Measurements from ENCODE around the gene HEXD. TPM values are rescaled to one million over a fixed set of nuclear protein-coding genes. Genes with fewer than 3 reads are reported as not detected.
"Not testable (repeated sequence)": the region's sequence is repeated elsewhere in the genome, so short reads cannot be mapped to it uniquely, and the experiment has no call there.

Gene HEXD
- total RNA-seq, 1 experiment from 2014 or later, result 4.9 TPM

GRCh38 chr17:82439829-82440365, 21.8 kb downstream of the HEXD start:
- no peak for DNase-seq (ENCODE audit: low read depth)

DNA sequence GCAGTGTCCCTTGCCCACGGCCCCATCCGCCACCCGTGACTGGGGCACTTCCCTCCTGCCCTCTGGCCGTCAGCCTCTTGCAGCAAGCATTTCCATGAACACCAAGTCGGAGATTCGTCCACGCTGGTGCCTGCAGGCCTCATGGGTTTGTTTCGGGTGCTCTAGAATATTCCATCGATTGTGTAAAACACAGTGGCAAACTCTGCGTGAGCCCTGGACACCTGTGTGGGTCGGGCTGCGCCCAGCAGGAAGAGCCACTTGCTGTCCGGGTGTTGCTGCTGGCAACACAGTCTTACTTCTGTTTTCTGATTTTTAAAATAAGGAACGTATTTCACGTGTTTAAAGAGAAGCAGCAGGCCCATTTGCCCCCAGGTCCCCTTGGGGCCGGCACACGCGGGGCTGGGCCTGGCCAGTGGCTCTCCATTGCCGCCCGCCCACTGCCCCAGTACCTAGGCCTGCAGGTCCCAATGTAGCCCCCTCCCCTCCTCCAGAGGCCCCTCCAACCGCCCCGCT, 22.4 kb downstream of the HEXD start:
- no peak for DNase-seq (ENCODE audit: low read depth)

DNA sequence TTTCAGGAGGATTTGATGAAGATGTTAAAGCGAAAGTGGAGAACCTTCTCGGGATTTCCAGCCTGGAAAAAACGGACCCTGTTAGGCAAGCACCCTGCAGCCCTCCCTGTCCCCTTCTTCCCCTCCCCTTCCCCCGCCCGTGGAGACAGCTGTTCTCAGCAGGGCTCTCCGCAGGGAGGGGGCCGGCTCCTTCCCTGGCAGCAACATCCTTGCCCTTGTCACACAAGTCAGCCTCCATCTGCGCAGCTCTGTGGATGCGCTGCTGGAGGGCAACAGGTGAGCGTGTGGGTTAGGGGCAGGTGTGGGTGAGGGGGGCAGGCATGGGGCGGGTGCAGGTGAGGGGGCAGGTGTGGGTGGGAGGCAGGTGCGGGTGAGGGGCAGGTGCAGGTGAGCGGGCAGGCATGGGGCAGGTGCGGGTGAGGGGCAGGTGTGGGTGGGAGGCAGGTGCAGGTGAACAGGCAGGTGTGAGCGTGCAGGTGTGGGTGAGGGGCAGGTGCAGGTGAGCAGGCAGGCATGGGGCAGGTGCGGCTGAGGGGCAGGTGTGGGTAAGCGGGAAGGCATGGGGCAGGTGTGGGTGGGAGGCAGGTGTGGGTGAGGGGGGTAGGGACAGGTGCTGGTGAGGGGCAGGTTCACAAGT, 23.0 kb downstream of the HEXD start:
- DNase-seq (ENCODE audit: low read depth), result no peak

DNA sequence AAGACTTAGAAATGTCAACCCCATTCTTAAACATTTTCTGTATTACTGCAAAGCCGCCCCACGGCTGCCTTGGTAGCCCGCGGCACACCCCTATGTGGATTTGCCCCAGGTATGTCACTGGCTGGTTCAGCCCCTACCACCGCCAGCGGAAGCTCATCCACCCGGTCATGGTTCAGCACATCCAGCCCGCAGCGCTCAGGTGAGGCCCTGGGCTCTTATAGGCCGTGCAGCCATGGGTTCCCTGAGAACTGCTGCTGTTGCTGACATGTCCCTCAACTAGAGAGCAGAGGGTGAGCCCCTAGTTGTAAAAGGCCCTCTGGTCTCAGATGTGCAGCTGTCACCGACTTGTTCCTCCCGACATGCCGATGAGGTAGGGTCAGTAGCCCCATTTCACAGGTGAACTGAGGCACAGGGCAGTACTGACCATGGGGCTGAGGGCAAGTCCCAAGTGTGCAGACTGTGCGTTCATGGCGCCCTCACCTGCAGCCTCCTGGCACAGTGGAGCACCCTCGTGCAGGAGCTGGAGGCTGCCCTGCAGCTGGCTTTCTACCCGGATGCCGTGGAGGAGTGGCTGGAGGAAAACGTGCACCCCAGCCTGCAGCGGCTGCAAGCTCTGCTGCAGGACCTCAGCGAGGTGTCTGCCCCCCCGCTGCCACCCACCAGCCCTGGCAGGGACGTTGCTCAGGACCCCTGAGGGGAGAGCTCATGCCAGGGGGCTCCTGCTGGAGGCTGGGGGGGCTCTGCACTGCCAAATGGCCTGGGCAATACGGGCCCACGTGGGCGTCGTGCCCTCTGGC, 23.7 kb downstream of the HEXD start:
- DNase-seq (ENCODE audit: low read depth), result no peak

GRCh38 chr17:82442643-82443464, 24.7 kb downstream of the HEXD start:
- DNase-seq (ENCODE audit: low read depth), result no peak

DNA sequence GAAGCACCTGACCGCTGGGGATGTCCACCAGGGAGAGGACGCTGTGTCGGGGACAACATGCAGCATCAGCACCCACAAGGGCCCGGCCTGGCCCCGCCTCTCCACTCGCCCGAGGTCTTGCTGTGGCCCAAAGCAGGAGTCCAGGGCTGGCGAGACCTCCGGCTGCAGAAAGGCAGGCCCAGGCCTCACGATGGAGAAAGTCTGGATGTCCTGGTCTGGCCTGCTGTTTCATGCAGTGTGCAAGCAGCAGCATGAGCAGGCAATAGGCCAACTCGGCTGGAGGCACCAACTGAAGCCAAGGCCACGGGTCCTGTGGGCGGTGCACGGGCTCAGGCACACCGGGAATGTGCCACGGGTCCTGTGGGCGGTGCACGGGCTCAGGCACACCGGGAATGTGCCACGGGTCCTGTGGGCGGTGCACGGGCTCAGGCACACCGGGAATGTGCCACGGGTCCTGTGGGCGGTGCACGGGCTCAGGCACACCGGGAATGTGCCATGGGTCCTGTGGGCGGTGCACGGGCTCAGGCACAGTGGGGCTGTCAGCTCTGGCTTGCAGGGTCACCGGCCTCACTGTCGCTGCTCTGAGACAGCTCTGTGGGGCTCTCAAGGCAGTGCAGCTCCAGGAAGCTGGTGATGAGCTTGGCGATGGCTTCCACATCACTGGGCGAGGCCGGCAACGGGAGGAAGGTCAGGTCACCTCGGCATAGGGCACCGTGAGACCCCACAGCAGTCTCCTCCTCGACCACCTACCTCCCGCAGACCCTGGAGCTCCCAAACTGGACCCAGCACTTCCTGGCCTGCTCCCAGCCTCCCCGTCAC, 25.5 kb downstream of the HEXD start:
- no peak for DNase-seq (ENCODE audit: low read depth)

DNA sequence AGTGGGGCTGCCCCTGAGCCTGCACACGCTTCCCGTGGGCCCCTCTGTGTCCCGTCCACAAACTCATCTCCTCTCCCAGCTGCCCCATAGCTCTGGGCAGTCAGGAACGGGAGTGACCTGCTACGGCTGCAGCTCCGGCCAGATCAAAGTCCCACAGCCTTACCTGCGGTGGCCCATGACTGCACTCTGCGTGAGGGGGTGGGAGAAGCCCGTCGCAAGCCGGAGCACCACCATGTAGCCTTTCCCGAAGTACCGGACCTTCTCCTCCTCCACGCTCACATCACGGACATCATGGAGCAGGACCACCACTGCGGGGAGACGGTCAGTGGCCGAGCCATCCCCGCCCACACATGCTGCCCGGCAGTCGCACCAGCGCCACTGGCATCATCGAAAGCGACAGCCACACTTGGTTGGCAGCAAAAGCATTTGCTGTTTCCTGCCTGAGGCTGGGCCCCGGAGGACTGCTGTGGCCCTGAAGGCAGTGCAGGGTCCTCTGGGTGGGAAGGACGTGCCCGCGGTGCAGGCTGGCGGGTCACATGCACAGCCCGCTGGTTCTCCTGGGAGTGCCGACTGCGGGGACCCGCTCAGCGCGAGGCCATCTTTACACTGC, 26.2 kb downstream of the HEXD start:
- no peak for DNase-seq (ENCODE audit: low read depth)

DNA sequence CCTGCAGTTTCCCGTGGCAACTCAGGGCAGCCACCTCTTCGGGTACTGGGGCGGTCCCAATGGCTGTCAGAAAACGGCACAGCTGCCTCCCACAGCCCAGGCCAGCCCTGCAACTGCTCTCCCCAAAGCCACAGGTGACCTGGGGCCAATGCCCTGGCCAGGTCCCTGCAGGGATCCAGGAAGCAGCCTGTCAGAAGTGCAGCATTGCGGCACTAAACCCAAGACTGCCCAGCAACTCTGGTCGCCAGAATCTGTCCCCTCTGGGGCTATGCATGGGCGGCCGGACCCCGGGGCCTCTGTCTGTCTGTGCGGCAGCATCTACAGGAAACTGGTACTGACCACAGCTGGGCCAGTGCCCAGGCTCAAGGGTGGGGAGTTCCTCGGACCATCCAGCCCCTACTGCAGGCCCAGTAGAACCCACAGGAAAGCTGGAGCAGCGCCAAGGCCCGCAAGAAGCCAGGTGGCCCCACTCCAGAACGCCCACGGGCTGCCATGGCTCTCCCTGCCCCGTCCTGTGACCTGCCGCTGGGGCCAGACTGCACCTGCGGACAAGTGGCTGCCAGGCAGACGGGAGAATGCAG, 26.9 kb downstream of the HEXD start:
- no peak for DNase-seq (ENCODE audit: low read depth)

DNA sequence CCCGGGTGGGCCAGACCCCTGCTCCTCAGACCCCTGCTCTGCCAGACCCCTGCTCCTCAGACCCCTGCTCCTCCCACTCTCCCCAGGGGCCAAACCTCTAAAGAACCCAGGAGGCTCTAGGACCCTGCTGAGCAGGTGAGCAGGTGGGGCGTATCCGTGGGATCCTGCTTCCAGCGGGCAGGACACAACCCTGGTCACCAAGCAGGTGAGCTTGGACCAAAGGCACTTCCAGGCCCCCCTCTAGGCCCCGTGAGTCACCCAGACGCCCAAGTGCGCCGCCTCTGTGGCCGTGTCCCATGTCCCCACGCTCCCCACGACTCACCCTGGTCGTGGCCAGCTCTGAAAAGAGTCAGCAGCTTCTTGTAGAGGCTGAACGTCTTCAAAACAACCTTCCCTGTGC, 27.4 kb downstream of the HEXD start:
- no peak for DNase-seq (ENCODE audit: low read depth)

DNA sequence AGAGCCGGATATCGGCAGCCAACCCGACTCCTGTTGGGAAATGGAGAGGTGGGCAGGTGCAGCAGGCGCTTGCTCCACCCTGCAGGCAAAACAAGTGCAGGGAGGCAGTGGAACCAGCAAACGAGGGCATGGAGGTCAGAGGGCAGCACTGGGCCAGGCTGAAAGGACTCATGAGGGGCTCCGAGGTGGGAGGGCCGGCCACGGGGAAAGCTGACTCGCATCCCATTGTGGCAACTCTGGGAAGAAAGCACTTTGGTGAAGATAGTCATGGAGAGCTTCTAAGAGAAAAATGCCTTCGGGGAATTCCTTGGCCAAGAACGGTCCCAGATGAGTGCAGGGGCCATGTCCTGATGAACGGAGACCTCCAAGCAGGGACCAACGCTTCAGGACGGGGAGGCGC, 28.0 kb downstream of the HEXD start:
- DNase-seq (ENCODE audit: low read depth), result no peak

DNA sequence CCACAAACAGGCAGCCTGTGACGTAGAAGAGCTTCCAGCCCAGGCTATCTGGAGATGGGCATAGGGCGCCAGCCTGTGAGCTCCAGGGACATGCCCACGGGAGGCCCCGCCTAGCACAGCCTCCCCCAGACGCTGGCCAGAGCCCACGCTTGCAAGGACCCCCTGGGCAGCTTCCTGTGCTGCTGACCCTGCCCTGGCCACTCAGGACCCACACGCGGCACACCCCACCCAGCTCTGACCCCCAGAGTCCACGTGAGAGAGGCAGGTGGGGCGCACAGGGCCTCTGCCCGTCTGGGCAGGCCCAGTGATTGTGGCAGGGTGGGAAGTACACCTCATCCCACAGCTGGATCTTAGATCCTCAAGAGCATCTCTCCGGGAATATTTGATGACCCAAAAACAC, 28.5 kb downstream of the HEXD start:
- DNase-seq (ENCODE audit: low read depth), result no peak

GRCh38 chr17:82447876-82448275, 29.7 kb downstream of the HEXD start:
- DNase-seq (ENCODE audit: low read depth), result no peak

DNA sequence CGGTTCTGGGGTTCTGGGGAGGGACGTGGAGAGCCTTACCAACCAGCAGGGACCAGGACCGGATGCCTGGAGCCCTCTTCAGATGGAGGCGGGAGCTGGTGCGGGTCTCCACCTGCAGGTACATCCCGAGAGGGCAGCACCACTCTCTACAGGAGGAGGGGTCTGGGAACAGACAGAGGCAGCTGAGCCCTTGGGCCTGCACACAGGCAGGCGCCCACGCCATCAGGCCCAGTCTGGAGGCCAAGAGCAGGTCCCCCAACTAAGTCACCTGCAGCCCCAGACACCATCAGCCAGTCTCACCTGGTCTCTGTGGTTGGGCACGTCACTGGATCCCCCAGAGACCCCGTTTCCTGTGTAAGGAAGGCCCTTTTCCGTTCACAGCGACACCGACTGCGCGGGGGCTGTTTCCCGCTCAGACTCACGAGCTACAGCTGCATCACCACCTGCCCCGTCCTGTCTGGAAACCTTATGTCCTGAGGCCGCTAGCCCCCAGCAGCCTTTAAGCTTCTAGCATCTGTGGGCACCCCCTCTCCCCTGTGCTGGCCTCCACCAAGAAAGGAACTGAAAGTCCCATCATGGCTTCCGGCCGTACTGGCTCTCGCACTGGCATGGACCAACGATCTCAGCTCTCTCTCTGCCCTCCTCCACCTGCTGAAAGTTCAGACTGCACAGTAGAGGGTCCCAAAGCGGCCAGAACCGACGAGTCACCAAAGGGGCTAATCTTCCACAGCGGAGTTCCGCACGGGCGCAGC, 31.2 kb downstream of the HEXD start:
- DNase-seq (ENCODE audit: low read depth), result no peak

GRCh38 chr17:82449883-82450356, 31.8 kb downstream of the HEXD start:
- DNase-seq (ENCODE audit: low read depth), result no peak

GRCh38 chr17:82450357-82451106, 32.4 kb downstream of the HEXD start, which contains the start of gene CYBC1:
Gene CYBC1, minus strand, starts transcription at chr17:82450752. Its CDS starts 1,498 bp downstream, at chr17:82449254.
- peak; percentile 93 for DNase-seq (ENCODE audit: low read depth)

GRCh38 chr17:82452162-82452561, 34.0 kb downstream of the HEXD start:
- no peak for DNase-seq (ENCODE audit: low read depth)

DNA sequence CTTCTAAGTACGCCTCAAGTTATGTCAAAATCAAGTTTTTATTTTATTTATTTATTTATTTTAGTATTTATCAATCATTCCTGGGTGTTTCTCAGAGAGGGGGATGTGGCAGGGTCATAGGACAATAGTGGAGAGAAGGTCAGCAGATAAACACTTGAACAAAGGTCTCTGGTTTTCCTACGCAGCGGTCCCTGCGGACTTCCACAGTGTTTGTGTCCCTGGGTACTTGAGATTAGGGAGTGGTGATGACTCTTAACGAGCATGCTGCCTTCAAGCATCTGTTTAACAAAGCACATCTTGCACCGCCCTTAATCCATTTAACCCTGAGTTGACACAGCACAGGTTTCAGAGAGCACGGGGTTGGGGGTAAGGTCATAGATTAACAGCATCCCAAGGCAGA, 35.0 kb downstream of the HEXD start:
- not testable (repeated sequence) for DNase-seq (ENCODE audit: low read depth)

GRCh38 chr17:82453706-82454105, 35.6 kb downstream of the HEXD start:
- not testable (repeated sequence) for DNase-seq (ENCODE audit: low read depth)
